GM04504 (cell line): ENCODE results near the gene MREG.

Experiments used
- DNase-seq: peaks from one replicate; pipeline ENCODE4 v3.0.0-alpha.2; 2012; ENCODE audit warnings: low read depth

Gene MREG, protein sequence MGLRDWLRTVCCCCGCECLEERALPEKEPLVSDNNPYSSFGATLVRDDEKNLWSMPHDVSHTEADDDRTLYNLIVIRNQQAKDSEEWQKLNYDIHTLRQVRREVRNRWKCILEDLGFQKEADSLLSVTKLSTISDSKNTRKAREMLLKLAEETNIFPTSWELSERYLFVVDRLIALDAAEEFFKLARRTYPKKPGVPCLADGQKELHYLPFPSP

DNA sequence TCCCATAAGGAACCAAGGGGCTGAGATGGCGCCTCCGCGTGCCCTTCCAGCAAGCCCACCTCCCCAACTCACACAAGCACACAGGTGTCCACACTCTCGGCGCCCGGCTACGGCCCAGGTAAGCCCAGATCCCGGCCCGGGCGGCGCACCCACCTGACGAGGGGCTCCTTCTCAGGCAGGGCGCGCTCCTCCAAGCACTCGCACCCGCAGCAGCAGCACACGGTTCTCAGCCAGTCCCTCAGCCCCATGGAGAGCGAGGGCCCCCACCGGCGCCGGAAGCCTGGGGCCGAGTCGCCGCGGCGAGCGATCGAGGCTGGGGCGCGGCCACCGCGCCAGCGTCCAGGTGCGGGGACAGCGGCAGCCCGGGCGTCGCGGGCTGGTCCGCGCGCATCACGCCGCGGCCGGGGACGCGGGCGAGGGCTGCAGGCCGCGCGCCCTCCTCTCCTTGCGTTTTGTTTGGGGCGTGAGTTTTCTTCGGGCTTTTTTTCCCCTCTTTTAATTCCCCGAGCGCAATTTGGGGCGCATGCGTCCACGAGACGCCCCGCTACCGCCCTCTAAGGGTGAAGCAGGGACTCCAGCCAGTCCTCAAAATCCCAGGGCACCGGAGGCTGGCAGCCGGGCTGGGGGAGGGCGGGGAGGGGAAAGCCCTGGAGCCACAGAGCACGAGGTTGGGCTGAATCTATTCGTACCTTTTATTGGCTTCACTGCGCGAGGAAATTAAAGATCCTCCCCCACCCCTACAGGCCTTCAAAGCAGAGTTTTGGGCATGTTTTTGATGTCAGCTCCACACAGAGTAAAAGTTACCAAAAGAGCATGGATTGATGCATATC lies at the start of gene MREG:
TSS of gene MREG (minus strand) at position 472 of the 830 bp plus-strand sequence. CDS start at position 248, 224 bp downstream.
- no peak for DNase-seq

DNA sequence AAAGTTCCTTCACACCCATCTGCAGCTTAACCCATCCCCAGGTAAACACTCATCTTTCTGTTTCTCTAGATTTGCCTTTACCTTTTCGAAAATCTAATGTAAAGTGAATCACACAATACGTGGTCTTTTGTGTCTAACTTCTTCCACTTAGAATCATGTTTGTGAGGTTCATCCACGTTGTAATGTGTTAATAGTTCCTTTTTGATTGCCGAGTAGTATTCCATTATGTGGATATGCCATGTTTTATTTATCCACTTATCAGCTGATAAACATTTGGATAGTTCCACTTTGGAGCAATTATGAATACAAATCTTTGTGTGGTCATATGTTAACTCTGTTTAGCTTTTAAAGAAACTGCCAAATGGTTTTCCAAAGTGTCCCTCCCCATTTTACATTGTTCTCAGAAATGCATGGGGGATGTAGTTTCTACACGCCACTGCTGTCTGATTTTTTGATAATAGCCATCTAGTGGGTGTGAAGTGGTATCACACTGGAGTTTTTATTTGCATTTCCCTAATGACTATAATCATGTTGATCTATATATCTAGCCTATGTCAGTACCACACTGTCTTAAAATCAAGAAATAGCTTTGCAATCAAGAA lies 46.0 kb upstream of the MREG start:
- DNase-seq = no peak

- DNase-seq = peak; percentile 33
These were observed 44.4 kb upstream of the MREG start for GRCh38 chr2:216057688-216058193.

DNA sequence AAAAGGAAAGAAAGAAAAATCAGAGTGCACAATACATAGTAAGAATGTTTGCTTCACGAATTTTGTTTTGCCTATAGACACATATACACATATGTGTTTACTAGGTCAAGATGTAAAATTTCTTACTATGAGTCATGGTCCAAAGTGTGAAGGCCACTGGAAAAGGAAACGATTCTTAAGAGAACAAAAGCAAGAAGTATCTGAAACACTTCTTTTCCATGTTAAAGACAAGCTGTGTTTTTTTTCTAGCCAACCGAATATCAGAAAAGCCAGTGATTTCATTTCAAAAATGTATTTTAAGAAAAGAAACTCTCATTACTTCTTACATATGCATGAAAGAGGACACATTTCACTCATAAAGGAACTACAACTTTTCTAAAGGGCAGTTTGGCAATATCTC lies 43.4 kb upstream of the MREG start:
- no peak for DNase-seq

DNA sequence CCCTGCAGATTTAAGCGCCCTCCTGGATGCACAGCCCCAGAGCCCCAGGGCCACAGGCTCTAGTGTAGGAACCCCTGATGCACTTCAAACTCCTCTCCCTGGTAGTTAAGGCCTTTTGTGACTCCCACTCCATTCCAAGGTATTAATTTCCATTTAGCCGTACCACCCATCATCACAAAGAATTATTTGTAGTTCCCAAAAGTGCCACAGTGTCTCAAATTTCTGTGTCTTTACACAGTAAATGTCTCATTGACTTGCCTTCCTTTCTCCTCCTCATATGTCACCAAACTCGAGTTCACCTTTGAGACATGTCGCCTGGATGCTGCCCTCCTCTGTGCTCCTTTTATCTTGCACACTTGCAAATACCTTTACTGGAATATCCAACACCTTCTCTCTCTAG lies 42.3 kb upstream of the MREG start:
- DNase-seq = no peak

GRCh38 chr2:216052420-216052819 lies 39.1 kb upstream of the MREG start:
- DNase-seq = no peak

- no peak for DNase-seq
These were observed 38.0 kb upstream of the MREG start for GRCh38 chr2:216051350-216051749.

- no peak for DNase-seq
These were observed 36.1 kb upstream of the MREG start for GRCh38 chr2:216049452-216049851.

DNA sequence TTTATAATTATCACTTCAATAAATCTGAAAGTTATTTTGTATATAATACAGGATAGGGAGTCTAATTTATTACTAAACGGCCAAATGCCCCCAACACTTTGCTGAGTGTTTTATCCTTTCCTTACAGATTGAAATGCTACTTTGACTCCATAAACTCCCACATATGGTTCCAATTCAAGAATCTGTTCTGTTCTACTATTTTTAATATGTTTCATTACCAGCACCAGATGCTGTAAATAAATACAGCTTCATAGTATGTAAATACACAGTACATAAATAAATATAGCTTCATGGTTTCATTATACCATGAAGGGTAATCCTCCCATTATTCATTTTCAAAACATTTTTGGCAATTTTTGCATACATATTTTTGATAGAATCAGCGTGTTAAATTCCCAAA lies 34.0 kb upstream of the MREG start:
- no peak for DNase-seq

DNA sequence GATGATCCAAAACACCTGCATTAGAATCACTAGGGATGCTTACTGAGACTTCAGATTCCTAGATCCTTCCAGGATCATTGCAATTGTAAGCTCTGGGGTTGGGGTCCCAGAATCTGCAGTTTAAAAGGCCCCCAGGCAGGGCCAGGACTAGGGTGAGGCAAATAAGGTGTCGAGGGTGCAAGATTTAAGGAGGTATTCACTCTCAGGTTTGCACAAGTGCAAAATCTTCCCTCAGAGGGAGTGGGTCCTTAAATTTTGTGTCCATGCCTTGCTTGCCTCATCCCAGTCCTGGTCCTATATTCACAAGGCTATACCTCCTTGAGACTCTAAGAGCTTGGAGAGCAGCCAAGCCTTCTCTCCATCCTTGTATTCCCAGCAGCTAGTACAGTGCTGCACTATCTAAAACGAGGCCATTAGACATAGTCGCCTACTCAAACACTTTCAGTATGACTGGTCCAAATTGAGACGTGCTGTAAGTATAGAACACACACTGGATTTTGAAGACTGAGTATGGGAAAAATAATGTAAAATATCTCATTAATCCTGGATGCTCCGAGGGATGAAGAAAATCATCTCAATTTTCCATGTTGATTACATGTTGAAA lies 31.6 kb upstream of the MREG start:
- DNase-seq = no peak

DNA sequence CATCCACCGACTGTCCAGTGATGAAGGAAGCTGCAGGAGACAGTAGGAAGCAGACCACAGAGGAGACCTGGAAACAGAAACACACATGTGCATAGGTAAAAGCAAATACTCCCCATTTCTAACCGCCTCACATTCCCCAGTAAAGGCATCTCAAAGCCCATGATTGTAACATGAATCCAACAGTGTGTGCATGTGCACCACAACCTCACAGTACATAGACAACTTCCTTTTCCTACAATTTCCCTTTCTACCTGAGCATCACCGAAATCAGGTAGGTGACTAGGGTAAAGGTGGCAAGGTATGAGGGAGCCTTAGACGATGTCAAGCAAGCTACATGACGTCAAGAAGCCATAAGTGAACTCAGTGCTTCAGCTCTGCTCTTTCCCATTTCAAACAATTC lies 30.6 kb upstream of the MREG start:
- no peak for DNase-seq

GRCh38 chr2:216041438-216041837 lies 28.1 kb upstream of the MREG start:
- DNase-seq = no peak

DNA sequence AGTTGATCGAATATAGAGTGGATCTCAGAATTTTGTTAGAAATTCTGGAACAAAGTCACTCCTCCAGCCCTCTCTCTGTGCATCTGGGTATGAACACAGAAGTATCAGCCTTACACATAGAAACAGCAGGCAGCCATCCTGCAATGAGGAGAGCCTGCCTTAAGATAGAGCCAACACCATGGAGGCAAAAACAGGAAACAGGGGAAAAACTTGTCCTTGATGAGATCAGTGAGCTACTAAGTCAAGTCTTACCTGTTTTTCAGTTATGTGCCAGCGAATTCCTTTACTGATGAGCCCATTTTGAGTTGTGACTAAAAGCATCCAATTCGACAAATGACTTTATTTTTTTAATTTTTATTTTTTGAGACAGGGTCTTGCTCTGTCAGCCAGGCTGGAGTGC lies 26.6 kb upstream of the MREG start:
- DNase-seq = no peak

DNA sequence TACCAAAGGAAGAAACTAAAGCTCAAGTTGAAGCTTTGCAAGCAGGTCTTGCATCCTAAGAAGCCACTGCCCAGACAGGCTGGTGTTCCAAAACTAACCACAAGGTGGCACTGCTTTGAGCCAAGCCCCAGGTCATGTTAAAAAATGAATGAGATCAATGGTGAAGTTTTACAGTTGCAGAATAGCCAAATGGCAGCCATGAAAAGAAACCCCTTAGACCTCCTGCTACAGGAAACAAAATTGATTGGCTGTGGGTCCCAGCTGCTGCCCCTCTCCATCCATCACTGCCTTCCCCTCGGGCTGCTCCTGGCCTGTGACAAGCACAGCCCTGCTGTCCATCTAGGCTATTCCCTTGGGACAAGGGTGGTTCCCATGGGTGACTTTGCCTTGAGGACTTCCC lies 20.7 kb upstream of the MREG start:
- no peak for DNase-seq

DNA sequence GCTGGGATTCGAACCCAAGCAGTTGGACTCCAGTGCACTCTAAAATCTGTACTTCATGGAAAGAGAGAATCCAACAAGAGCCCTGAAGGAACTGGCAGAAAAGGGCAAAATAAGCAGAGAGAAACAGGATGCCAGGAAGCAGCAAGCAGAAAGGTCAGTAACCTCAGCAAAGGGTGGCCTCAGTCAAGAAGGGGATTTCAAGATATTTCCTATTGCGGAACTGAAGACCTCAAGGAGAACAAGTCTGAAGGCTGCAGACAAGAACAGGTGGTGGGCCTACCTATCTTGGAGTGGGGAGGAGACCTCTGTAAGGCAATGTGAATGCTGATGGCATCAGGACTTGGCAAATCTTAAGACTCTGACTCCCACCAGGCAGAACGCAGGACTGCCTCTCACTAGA lies 20.1 kb upstream of the MREG start:
- DNase-seq = no peak

DNA sequence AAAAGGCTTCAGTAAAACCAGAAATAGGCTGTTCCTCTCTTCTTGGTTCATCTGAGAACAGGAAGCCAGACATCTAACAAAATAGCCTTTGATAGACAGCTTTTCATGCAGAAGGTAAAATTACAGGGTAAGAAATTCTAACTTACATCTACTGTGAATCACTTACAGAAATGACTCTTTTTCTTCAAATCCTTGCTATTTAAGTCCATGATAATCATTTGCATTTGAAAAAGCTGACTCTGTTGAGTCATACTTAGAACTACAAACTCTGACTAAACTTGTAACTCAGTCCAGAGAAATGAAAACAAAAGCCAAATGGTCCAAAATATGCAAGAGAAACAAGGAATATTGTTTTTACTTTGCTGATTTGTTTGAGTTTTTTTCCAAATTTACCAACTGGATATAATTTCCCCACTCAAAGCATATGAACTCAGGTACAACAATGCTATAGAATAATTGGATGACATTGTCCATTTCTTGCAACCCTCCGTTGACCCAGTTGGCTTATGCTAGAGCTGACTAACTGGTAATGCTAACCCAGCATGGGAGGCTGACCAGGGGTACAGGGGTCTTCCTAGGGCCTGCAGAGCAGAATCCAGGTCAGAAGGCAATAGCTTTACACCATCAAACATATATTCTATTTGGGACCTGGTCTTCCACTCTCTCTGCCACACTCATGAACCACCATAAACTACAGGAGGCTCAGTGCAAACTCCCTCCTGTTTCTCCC lies 18.8 kb upstream of the MREG start:
- peak; percentile 43 for DNase-seq

- no peak for DNase-seq
These were observed 16.9 kb upstream of the MREG start for GRCh38 chr2:216030216-216030615.

DNA sequence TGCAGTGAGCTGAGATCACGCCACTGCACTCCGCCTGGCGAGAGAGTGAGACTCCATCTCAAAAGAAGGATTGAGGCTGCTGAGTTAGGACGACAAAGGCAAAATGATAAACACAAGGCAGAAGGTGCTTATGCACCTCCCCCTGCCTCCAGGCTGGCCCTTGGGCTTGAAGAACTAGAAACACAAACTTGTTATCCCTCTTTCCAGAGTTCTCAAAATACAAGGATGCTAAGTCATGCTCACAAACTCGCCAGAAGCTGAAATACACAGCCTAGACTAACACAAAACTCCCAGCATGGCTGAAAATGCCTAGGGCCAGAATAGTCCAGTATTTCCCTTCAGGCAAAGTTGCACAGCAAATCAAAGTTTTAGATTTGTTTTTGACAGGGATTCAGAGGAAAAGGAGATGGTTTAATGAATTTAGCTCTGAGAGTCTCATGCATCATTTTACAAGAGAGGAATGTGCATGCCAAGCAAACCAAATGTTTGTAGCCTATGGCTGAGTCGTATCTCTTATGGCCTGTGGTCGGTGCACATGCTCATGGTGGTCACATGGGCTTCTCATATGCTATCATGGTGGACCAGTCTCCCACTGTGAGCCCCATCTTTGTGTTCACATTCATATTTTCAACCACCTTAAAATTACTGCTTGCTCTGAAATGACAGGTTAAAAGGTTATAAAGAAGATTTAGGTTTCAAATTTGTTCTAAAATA lies 16.2 kb upstream of the MREG start:
- DNase-seq = no peak

- no peak for DNase-seq
These were observed 11.5 kb upstream of the MREG start for GRCh38 chr2:216024779-216025336.

DNA sequence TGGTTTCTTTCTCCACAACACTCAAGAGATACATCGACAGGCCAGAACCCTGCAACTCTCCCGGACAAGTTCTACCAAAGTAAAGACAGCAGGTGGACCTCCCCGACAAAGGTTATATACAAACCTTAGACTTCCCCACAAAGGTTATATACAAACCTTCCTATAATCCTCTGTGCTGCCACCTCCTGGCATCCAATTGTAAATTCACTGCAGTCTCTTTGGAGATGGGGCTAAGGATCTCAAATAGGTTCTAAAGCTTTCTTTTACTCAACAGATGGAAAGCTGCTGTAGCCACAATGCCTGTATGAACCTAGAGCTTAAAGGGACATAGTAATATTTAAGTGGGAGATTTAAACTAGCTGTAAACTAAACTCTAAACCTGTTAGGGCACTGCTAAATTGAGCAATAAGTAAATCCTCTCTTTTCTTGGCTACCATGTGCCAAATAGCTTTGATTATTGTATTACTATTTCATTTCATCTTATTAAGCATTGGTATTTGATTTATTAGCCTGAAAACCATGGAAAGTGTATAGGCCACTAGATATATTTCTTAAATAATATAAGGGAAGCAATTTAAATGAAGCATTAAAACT lies 9.8 kb upstream of the MREG start:
- no peak for DNase-seq
